HepG2 (cell line): ENCODE data around the gene MAGEB2. TPM values are rescaled to one million over a fixed set of nuclear protein-coding genes. Genes with fewer than 3 reads are reported as not detected.
A peak's percentile ranks its signal among the peaks of the same experiment; 100 is the strongest.

Experiments
- ATAC-seq: fragments of 200-7000 bp; cut with Tn5 transposase; 3 replicates; pipeline ENCODE4 v1.9.1; 2020; ENCODE audit warnings: mild to moderate bottlenecking, moderate library complexity
- BruUV-seq: library from RNA; stranded (reverse); fragments of 400-500 nt; replicated peaks from 2 replicates; lab custom pipeline; 2021; lab: Mats Ljungman, UMichigan
- CTCF ChIA-PET: fragments of 300-600 bp; formaldehyde crosslinking; extraction: SDS; loops from one replicate; lab custom pipeline; 2021; ENCODE audit warnings: low total read pairs, inconsistent platforms, low intra/inter-chr PET ratio; lab: Yijun Ruan, JAX
- POLR2A ChIA-PET: fragments of 350-600 bp; sonication (Branson Sonifier 250); formaldehyde crosslinking; loops from one replicate; lab custom pipeline; 2020; ENCODE audit warnings: antibody characterized with exemption, inconsistent platforms; lab: Yijun Ruan, JAX
- DNase-seq: peaks from one replicate; pipeline ENCODE4 v3.0.0-alpha.2; 2015; ENCODE audit warnings: low spot score
- FAIRE-seq: peaks from 3 replicates; lab custom pipeline; 2011; peaks lifted over from hg19 to GRCh38; lab: Jason Lieb, UNC
- H2AFZ ChIP-seq: one replicate; pipeline ENCODE4 v1.6.1; 2011; ENCODE audit warnings: low read length, inconsistent platforms
- H3K27ac ChIP-seq: fragments of 300-600 bp; 3 replicates; pipeline ENCODE4 v1.8.0; 2011; ENCODE audit warnings: mixed run types, mild to moderate bottlenecking, mixed read lengths, low read length, inconsistent platforms; ENCODE audit not compliant: insufficient read depth; ENCODE audit errors: extremely low read length
- H3K27me3 ChIP-seq, 2 experiments: fragments of 200-600 bp in 1 of 2; 2 replicates in 1 of 2; 3 replicates in 1 of 2; pipeline versions ENCODE4 v1.6.0 to v1.8.0; 2011; ENCODE audit warnings: low read length in 2 of 2, mild to moderate bottlenecking in 2 of 2, moderate library complexity in 2 of 2, inconsistent platforms in 1 of 2; ENCODE audit not compliant: insufficient read depth in 2 of 2, control insufficient read depth in 1 of 2
- H3K36me3 ChIP-seq, 2 experiments: fragments of 200-600 bp in 1 of 2; replicated peaks in 1 of 2; 2 replicates in 1 of 2; 3 replicates in 1 of 2; pipeline versions ENCODE4 v1.5.1 to v1.8.0; 2011; ENCODE audit warnings: low read length in 2 of 2, inconsistent platforms in 1 of 2; ENCODE audit not compliant: insufficient read depth in 2 of 2, control insufficient read depth in 1 of 2
- H3K4me1 ChIP-seq: 2 replicates; pipeline ENCODE4 v1.5.1; 2012; ENCODE audit warnings: low read length, inconsistent platforms; ENCODE audit not compliant: insufficient read depth
- H3K4me2 ChIP-seq: 2 replicates; pipeline ENCODE4 v1.6.0; 2011; ENCODE audit warnings: low read depth, low read length, inconsistent platforms
- H3K4me3 ChIP-seq, 3 experiments: fragments of 200-600 bp in 1 of 3; sonication (generic), shearing (Covaris generic) in 1 of 3; replicated peaks in 1 of 3; 2 replicates each; pipeline ENCODE4 v1.5.1; 2011 to 2016; ENCODE audit warnings: low read length in 3 of 3, inconsistent platforms in 2 of 3, low read depth in 2 of 3, mild to moderate bottlenecking in 2 of 3, control low read depth in 1 of 3, mixed read lengths in 1 of 3; ENCODE audit not compliant: insufficient read depth in 1 of 3
- H3K79me2 ChIP-seq: one replicate; pipeline ENCODE4 v1.6.1; 2011; ENCODE audit warnings: low read length, inconsistent platforms; ENCODE audit not compliant: insufficient read depth
- H3K9ac ChIP-seq: 2 replicates; pipeline ENCODE4 v1.6.0; 2011; ENCODE audit warnings: mild to moderate bottlenecking, low read depth, low read length, inconsistent platforms; ENCODE audit not compliant: insufficient read depth
- H3K9me3 ChIP-seq: 2 replicates; pipeline ENCODE4 v1.5.1; 2012; ENCODE audit warnings: mild to moderate bottlenecking, low read length
- H4K20me1 ChIP-seq: 2 replicates; pipeline ENCODE4 v1.6.0; 2011; ENCODE audit warnings: inconsistent platforms, mild to moderate bottlenecking, low read length, moderate library complexity; ENCODE audit not compliant: insufficient read depth
- ARNTL ChIP-seq: sonication (generic); formaldehyde crosslinking; IDR thresholded peaks from 2 replicates; pipeline ENCODE4 v1.4.0; 2020; ENCODE audit warnings: mild to moderate bottlenecking, missing genetic modification reagents
- HOXD1 ChIP-seq: sonication (generic); formaldehyde crosslinking; IDR thresholded peaks from 2 replicates; pipeline ENCODE4 v1.5.0; 2020; ENCODE audit warnings: missing genetic modification reagents
- MAFF ChIP-seq: IDR thresholded peaks from 2 replicates; pipeline ENCODE4 v1.6.1; 2011; ENCODE audit warnings: low read depth, low read length, improper control_type of control experiment
- MAFK ChIP-seq, 2 experiments: IDR thresholded peaks in 1 of 2; conservative IDR thresholded peaks in 1 of 2; 2 replicates each; pipeline ENCODE4 v1.6.1; 2011; ENCODE audit warnings: improper control_type of control experiment in 2 of 2, low read length in 2 of 2
- NFE2L2 ChIP-seq: fragments of 150-350 bp; IDR thresholded peaks from 2 replicates; pipeline ENCODE4 v1.6.1; 2014; ENCODE audit warnings: low read length
- RBAK ChIP-seq: sonication (generic); formaldehyde crosslinking; IDR thresholded peaks from 2 replicates; pipeline ENCODE4 v1.5.1; 2020; ENCODE audit warnings: mild to moderate bottlenecking, missing genetic modification reagents
- ZBED4 ChIP-seq: sonication (generic); formaldehyde crosslinking; IDR thresholded peaks from 2 replicates; pipeline ENCODE4 v1.4.0; 2020; ENCODE audit warnings: missing genetic modification reagents, borderline replicate concordance
- ZBTB37 ChIP-seq: sonication (generic); formaldehyde crosslinking; IDR thresholded peaks from 2 replicates; pipeline ENCODE4 v1.4.0; 2020; ENCODE audit warnings: mild to moderate bottlenecking, missing genetic modification reagents
- ZBTB43 ChIP-seq: sonication (generic); formaldehyde crosslinking; conservative IDR thresholded peaks from 2 replicates; pipeline ENCODE4 v1.4.0; 2020; ENCODE audit warnings: missing genetic modification reagents
- ZNF20 ChIP-seq: sonication (generic); formaldehyde crosslinking; IDR thresholded peaks from 2 replicates; pipeline ENCODE4 v1.4.0; 2020; ENCODE audit warnings: mild to moderate bottlenecking, moderate library complexity, missing genetic modification reagents
- ZNF563 ChIP-seq: sonication (generic); formaldehyde crosslinking; IDR thresholded peaks from 2 replicates; pipeline ENCODE4 v1.8.0; 2022; ENCODE audit warnings: mild to moderate bottlenecking, moderate library complexity, missing genetic modification reagents
- ZSCAN12 ChIP-seq: sonication (generic); formaldehyde crosslinking; IDR thresholded peaks from 2 replicates; pipeline ENCODE4 v1.9.0; 2021; ENCODE audit warnings: mild to moderate bottlenecking, missing genetic modification reagents
- WGBS: methylation state at CpG from one replicate; pipeline ENCODE4 v1.1.6; 2017; ENCODE audit warnings: low lambda C conversion rate; 5-methylcytosine and 5-hydroxymethylcytosine counted together
- in situ Hi-C: cut with HindIII; loops from 2 replicates; pipeline ENCODE4 v1.10.0; 2017; ENCODE audit warnings: low pct_unique_long_range_greater_than_20kb; ENCODE audit not compliant: extremely low pct_ligation_motif_present
- intact Hi-C: fragments of 100-400 bp; cut with micrococcal nuclease; formaldehyde crosslinking; loops from one replicate; pipeline ENCODE4 v1.10.0; 2022; ENCODE audit not compliant: unreplicated experiment
- polyA plus RNA-seq, 8 experiments: library from polyadenylated mRNA; depleted of rRNA in 3 of 8; stranded (reverse) in 7 of 8; unstranded in 1 of 8; fragments of >200 nt; fragmentation: Illumina TruSeq in 4 of 8; extraction: Trizol in 4 of 8; gene quantifications; 2 replicates each; pipeline versions ENCODE4 v1.2.1 to v1.2.3, GENCODE V29; 2011 to 2016; ENCODE audit warnings: low read depth in 4 of 8, missing spikeins in 1 of 8, mixed read lengths in 1 of 8; ENCODE audit not compliant: insufficient read depth in 1 of 8
- total RNA-seq, 5 experiments: library from RNA; depleted of rRNA; stranded (reverse); fragments of >200 nt; fragmentation: Illumina TruSeq; extraction: Trizol; gene quantifications; 2 replicates each; pipeline ENCODE4 v1.2.3, GENCODE V29; 2016; ENCODE audit warnings: low read depth in 1 of 5

MAGEB2 gene
- total and polyA plus RNA-seq, 2 of the 13 experiments (the other 11 are each of a cell fraction or from before 2014, with no cell fraction given), result not detected

GRCh38 chrX:30261012-30261411 lies 45.6 kb downstream of the MAGEB2 start:
- ChIA-PET CTCF (no interaction called here), POLR2A (no interaction called here)
- DNase-seq (no peak), FAIRE-seq (no peak), ATAC-seq (no peak)
- Histone ChIP-seq H3K4me2 (no peak overlapping the region), H3K27ac (no peak overlapping the region), H3K27me3 (no peaks in the 10 kb centered on the region), H3K4me3 (no peak overlapping the region), H3K79me2 (no peaks in the 10 kb centered on the region), H3K4me1 (no peaks in the 10 kb centered on the region), H2AFZ (no peak overlapping the region), H4K20me1 (no peaks in the 10 kb centered on the region), H3K9me3 (no peaks in the 10 kb centered on the region), H3K9ac (no peak overlapping the region), H3K36me3 (no peaks in the 10 kb centered on the region)
- intact Hi-C loops (no loop called here), in situ Hi-C loops (no loop called here)
- TF ChIP-seq HOXD1, result no peak
- peak; percentile 48 for TF ChIP-seq MAFF
- TF ChIP-seq MAFK (conservative IDR thresholded peaks at IDR 0.05 in 1 of 2, IDR thresholded peaks at IDR 0.05 in 1 of 2; ENCODE audit: low read length in 2 of 2), result peak; percentile 36 to 74; a peak in 3 of 4 replicates
- BruUV-seq, result no TSS peak

GRCh38 chrX:30262763-30263162 lies 47.4 kb downstream of the MAGEB2 start:
- H2AFZ ChIP-seq, result no peak overlapping the region
- intact Hi-C loops (no loop called here), in situ Hi-C loops (no loop called here)
- H3K9me3 ChIP-seq, result no peaks in the 10 kb centered on the region
- no peaks in the 10 kb centered on the region for H3K4me1 ChIP-seq
- H3K9ac ChIP-seq, result no peak overlapping the region
- H3K79me2 ChIP-seq, result no peaks in the 10 kb centered on the region
- no TSS peak for BruUV-seq
- no peak overlapping the region for H3K27ac ChIP-seq
- WGBS, result 0% methylated on average over 1 of the region's 1 CpG
- H4K20me1 ChIP-seq, result no peaks in the 10 kb centered on the region
- FAIRE-seq (no peak), DNase-seq (no peak), ATAC-seq (no peak)
- POLR2A ChIA-PET, result no interaction called here
- no peaks in the 10 kb centered on the region for H3K27me3 ChIP-seq
- H3K4me2 ChIP-seq, result no peak overlapping the region
- H3K36me3 ChIP-seq, result no peaks in the 10 kb centered on the region
- CTCF ChIA-PET, result no interaction called here
- no peak overlapping the region for H3K4me3 ChIP-seq
- no peak for TF ChIP-seq ZBTB43 (CRISPR knock-in tag)
- no peak for TF ChIP-seq ZBTB37 (CRISPR knock-in tag)
- no peak for TF ChIP-seq MAFK (conservative IDR thresholded peaks at IDR 0.05 in 1 of 2, IDR thresholded peaks at IDR 0.05 in 1 of 2; ENCODE audit: low read length in 2 of 2)
- no peak for TF ChIP-seq RBAK (CRISPR knock-in tag)
- no peak for TF ChIP-seq ZNF20
- TF ChIP-seq ARNTL (CRISPR knock-in tag), result no peak
- no peak for TF ChIP-seq ZBED4
- TF ChIP-seq ZSCAN12 (CRISPR knock-in tag), result no peak
- TF ChIP-seq NFE2L2, result no peak
- TF ChIP-seq ZNF563 (CRISPR knock-in tag), result no peak
